ENCODE results near the gene DNAH6.

Gene DNAH6

GRCh38 chr2:84654414-84654813 is 138.1 kb downstream of the DNAH6 start:
- in situ Hi-C loops (cut with MboI; ENCODE audit: low pct_unique_long_range_greater_than_20kb, low sequenced_read_pairs): no loop called here
- DNase-seq: no peak

DNA sequence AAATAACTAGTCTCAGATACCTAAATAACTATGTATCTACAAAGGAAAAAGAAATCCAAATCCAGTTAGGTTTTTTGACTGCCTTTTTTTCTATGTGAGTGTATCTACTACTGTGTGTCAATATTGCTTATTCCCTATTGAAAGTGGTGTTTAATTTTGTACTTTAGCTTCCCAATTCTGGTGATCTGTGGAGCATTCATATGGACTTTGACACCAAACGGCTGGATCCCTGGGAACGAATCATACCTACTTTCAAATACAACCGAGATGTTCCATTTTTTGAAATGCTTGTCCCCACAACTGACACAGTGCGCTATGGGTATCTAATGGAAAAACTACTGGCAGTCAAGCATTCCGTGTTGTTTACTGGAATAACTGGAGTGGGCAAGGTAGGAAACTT is 152.8 kb downstream of the DNAH6 start:
- in situ Hi-C loops (cut with MboI; ENCODE audit: low pct_unique_long_range_greater_than_20kb, low sequenced_read_pairs): no loop called here
- no peak for DNase-seq

GRCh38 chr2:84674099-84674498 is 157.8 kb downstream of the DNAH6 start:
- DNase-seq: no peak
- in situ Hi-C loops (cut with MboI; ENCODE audit: low pct_unique_long_range_greater_than_20kb, low sequenced_read_pairs): no loop called here

GRCh38 chr2:84674586-84674985 is 158.3 kb downstream of the DNAH6 start:
- in situ Hi-C loops (cut with MboI; ENCODE audit: low pct_unique_long_range_greater_than_20kb, low sequenced_read_pairs): no loop called here
- DNase-seq: no peak

GRCh38 chr2:84676295-84676694 is 160.0 kb downstream of the DNAH6 start:
- no peak for DNase-seq
- in situ Hi-C loops (cut with MboI; ENCODE audit: low pct_unique_long_range_greater_than_20kb, low sequenced_read_pairs): no loop called here

- in situ Hi-C loops (cut with MboI; ENCODE audit: low pct_unique_long_range_greater_than_20kb, low sequenced_read_pairs): no loop called here
- DNase-seq: no peak
Measured at GRCh38 chr2:84678214-84678613, 161.9 kb downstream of the DNAH6 start.

GRCh38 chr2:84686783-84687476 is 170.6 kb downstream of the DNAH6 start:
- in situ Hi-C loops (cut with MboI; ENCODE audit: low pct_unique_long_range_greater_than_20kb, low sequenced_read_pairs): no loop called here
- DNase-seq: no peak

DNA sequence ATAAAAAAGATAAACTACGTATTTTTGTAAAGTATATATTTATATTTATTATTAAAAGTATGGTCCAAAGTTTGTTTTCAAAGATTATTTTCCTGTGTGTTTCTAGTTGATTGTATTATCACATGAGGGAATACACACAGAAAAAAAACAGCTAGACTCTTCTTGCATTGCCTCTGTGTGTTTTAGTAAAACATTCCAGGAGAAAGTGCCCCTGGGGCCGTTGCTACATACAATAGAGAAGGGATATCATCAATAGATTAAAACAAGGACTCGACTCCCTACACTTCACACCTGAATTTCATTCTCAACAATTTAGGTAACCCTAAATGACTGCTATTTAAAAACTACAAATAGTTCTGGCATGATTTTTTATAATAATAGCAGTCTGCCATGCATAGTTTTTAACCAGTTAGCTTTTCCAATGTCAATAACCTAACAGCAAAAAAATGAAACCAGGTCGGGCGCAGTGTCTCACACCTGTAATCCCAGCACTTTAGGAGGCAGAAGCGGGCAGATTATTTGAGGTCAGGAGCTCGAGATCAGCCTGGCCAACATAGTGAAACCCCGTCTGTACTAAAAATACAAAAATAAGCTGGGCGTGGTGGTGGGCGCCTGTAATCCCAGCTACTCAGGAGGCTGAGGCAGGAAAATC is 171.3 kb downstream of the DNAH6 start:
- no peak for DNase-seq
- in situ Hi-C loops (cut with MboI; ENCODE audit: low pct_unique_long_range_greater_than_20kb, low sequenced_read_pairs): no loop called here

DNA sequence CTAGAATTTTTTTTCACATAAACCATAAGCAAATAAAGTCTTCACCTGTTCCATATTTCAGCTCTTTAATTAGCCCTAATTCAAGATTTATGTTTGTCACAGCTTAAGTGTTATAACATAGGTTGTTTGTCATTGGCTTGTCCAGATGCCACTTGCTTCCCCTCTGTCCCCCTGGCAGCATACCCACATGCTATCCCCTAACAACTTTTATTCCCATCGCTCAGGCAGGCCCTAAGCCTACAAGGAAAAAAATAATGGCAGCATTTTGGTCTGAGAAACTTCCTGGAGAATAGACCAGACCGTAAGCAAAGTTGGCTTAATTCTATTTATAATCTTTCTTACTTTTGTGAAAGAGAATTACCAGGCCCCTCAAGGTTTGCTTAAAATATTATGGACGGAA is 173.9 kb downstream of the DNAH6 start:
- in situ Hi-C loops (cut with MboI; ENCODE audit: low pct_unique_long_range_greater_than_20kb, low sequenced_read_pairs): no loop called here
- DNase-seq: no peak

DNA sequence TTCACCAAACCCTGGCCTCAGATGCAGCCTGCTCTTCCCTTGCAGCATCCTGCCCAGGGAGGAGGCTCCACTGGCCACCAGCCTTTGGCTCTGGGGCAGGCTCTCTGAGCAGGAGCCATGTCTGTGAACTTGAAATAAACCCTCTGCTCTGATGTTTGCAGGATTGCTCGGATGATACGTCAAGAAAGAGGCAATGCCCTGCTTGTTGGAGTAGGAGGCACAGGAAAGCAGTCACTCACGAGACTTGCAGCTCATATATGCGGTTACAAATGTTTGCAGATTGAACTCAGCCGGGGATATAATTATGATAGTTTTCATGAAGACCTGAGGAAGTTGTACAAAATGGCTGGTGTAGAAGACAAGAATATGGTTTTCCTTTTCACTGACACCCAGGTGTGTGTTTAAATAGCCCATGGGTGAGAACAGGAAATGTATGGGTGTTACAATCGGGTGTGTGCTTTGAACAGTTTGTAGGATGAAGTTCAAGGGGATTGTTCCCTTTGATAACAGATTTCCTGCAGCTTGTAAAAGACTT is 177.9 kb downstream of the DNAH6 start:
- in situ Hi-C loops (cut with MboI; ENCODE audit: low pct_unique_long_range_greater_than_20kb, low sequenced_read_pairs): no loop called here
- no peak for DNase-seq

DNA sequence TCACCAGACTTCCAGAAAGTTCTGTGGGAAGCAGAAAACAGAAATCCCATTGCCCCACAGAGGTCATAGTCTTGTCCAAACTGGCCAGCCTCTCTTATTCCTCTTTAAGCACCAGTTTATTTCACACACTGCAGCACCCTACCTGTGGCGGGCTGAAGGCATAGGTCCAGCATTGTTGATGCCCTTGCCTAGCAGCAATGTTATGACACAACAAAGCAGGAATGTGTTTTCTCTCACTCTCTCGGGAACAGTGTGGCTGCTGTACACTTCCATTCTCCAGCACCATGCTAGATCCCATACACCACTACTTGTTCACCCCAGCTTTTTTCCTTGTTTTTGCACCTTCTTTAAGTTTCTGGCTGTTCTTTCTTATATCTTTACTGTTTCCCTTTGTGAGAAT is 181.6 kb downstream of the DNAH6 start:
- in situ Hi-C loops (cut with MboI; ENCODE audit: low pct_unique_long_range_greater_than_20kb, low sequenced_read_pairs): no loop called here

GRCh38 chr2:84700006-84700405 is 183.7 kb downstream of the DNAH6 start:
- no peak for DNase-seq
- in situ Hi-C loops (cut with MboI; ENCODE audit: low pct_unique_long_range_greater_than_20kb, low sequenced_read_pairs): no loop called here

More for the DNA sequence above, 181.6 kb downstream of the DNAH6 start:
- no peak for DNase-seq

DNA sequence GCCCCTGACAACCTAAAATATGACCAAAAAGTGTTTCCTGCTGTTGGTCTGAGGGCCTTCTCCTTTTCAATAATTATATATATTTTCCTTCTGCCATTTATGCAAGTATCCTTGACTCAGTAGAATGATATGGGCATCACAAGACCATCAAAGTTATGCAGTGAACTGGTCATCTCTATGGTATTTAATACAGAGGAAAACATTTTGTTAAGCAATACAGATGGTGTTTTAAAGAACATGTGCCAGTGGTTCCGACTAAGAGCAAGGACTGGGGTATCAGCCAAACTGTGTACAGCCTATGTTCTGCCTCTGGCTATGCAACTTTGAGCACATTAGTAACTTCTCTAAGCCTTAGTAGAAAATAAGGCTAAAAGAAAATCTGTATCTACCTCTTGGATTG is 185.6 kb downstream of the DNAH6 start:
- in situ Hi-C loops (cut with MboI; ENCODE audit: low pct_unique_long_range_greater_than_20kb, low sequenced_read_pairs): no loop called here
- no peak for DNase-seq

DNA sequence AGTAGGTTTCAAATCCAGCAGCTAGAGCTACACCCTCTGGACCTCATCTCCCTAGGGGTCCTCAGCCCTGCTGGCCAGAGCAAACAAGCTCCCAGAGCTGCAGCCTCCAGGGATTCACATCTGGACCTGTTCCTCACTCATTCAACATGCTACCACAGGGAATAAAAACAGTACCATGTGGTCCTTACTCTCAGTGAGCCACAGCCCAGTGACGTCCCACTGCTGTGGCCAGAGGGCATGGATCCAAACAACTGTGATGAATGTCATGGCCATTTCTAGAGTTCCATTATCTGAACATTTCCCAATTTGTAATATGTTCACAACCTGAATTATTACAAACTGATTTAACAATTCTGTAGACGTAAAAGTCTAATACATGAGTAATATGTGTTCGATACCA is 186.6 kb downstream of the DNAH6 start:
- in situ Hi-C loops (cut with MboI; ENCODE audit: low pct_unique_long_range_greater_than_20kb, low sequenced_read_pairs): no loop called here
- no peak for DNase-seq

- in situ Hi-C loops (cut with MboI; ENCODE audit: low pct_unique_long_range_greater_than_20kb, low sequenced_read_pairs): no loop called here
- no peak for DNase-seq
Measured at GRCh38 chr2:84703831-84704230, 187.5 kb downstream of the DNAH6 start.

DNA sequence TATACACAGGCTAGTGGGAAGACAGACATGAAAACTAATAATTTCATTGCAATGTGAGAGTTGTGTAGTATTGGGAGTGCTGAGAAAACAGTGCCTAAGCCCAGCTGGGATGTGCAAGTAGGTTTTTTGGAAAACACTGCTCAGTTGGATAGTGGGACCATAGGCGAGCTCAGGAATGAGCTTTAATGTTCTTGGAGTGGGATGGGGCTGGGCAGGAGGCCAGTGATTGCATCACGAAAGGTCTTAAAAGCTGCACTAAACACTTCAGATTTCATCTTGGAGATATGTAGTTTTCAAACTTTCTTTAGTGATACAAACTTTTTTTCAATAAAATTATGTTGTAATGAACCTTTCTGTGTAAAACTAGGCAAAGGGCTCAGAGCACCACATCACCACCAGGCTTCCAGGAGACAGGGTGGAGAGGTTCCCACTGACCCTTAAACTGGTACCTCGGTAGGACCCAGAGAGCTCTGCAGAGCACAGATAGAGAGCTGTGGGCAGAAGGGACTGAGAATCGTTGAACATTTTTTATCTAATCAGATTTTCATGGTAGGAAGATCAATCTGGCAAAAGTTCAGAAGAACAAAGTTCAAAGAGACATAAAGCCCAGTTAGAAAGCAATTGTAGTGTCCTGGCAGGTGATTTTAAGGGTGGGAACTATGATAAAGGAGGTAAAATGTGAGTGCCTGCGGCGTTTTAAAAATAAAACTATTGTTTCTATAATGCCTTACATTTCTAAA is 188.4 kb downstream of the DNAH6 start:
- no peak for DNase-seq
- in situ Hi-C loops (cut with MboI; ENCODE audit: low pct_unique_long_range_greater_than_20kb, low sequenced_read_pairs): no loop called here

DNA sequence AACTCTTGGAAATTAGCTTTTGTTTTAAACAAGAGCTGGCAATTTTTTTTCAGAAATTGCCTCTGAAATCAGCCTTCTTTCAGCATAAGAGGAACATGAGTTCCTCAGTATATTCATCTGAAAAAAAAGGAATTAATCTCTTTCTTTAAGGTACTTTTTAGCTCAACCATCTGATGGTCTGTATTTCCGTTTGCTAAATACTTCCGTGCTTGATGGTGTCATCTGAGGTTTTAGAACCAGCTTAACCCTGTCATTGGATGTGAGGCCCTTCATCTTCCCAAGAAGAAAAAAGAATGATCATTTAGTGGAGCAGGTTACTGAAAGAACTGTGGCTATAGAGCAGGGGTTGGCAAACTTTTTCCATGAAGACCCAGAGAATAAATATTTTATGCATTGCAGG is 189.6 kb downstream of the DNAH6 start:
- in situ Hi-C loops (cut with MboI; ENCODE audit: low pct_unique_long_range_greater_than_20kb, low sequenced_read_pairs): no loop called here
- DNase-seq: peak; percentile 16

- DNase-seq: no peak
- in situ Hi-C loops (cut with MboI; ENCODE audit: low pct_unique_long_range_greater_than_20kb, low sequenced_read_pairs): no loop called here
Measured at GRCh38 chr2:84708442-84708841, 192.1 kb downstream of the DNAH6 start.

GRCh38 chr2:84711651-84712050 is 195.4 kb downstream of the DNAH6 start:
- in situ Hi-C loops (cut with MboI; ENCODE audit: low pct_unique_long_range_greater_than_20kb, low sequenced_read_pairs): no loop called here
- DNase-seq: no peak

DNA sequence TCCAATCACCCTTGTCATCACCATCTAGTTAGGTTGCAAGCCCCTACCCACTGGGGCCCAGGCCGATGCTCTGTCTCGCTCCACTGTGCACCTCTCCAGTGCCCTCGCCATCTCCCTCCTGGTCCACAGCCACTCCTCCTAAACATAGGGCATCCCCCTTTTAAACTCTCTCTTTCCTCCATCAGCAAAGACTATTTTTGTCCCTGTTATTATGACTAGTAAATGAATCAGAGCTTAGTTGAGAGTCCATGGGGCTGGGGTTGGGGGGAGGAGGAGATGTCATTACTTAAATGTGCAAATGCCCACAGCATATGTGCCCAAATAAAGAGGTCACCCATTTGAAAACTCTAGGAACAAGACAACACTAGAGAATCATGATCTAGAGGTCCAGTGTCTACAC is 197.1 kb downstream of the DNAH6 start:
- in situ Hi-C loops (cut with MboI; ENCODE audit: low pct_unique_long_range_greater_than_20kb, low sequenced_read_pairs): no loop called here
- no peak for DNase-seq

All from KBM-7 (cell line).